ENCODE results near the gene SUGT1. TPM values are rescaled to one million over a fixed set of nuclear protein-coding genes. Genes with fewer than 3 reads are reported as not detected.
"Not testable (repeated sequence)": the region's sequence is repeated elsewhere in the genome, so short reads cannot be mapped to it uniquely, and the experiment has no call there.

Gene SUGT1
- polyA plus RNA-seq, 1 donor, result 36.3 TPM

DNA sequence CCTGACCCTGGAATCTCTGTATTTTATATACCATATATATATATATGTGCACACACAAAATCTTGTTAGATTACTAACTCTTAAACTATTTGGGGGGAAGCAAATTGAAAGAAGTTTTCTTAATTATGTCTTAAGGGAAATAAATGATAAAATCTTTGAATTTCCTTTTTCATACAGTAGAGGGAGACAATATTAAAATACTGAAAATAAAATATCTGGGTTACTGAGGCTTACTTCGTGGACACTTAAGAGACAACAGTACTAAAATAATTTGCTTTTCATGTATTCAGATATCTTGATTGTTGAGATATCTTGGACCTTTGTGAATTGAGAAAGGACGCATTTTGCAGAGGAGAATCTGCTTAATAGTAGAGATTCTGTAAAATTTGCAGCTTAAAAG lies 17.0 kb downstream of the SUGT1 start:
- DNase-seq (ENCODE audit: low read depth), result no peak

DNA sequence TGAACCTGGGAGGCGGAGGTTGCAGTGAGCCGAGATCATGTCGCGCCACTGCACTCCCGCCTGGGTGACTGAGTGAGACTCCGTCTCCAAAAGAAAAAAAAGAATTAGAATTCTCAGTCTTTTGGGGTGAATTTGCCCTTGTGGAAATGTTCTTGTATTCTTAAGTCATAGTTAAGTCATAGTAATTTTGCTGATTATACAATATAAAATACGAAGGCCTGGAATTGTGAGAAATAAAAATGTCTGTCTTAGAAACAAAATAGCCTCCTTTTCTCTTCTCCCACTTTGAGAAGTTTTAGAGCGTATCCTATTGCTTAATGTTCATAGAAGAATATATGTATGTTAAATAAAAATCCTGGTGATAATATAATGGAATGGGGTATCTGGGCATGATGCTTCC lies 18.1 kb downstream of the SUGT1 start:
- no peak for DNase-seq (ENCODE audit: low read depth)

DNA sequence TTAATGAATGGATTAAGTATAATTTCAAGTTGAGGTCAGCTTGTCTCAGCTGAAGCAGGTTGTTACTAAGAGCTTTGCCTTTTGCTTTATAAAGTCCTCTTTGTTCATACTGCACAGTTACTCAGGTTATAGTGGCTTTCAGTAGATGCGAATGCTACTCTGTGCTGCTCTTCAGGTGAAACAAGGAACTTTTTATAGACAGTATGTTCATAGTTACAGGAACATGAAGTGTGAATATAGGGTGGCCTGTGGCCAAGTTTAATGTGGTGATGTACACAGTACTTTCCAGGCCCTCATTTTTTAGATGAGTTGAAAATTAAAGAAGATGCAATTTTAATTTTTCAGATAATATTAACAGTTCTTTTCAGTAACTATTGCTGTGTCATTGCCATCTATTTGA lies 20.8 kb downstream of the SUGT1 start:
- no peak for DNase-seq (ENCODE audit: low read depth)

GRCh38 chr13:52677823-52678222 lies 25.2 kb downstream of the SUGT1 start:
- DNase-seq (ENCODE audit: low read depth), result no peak

- not testable (repeated sequence) for DNase-seq (ENCODE audit: low read depth)
Observed at GRCh38 chr13:52685806-52686205, 33.2 kb downstream of the SUGT1 start.

DNA sequence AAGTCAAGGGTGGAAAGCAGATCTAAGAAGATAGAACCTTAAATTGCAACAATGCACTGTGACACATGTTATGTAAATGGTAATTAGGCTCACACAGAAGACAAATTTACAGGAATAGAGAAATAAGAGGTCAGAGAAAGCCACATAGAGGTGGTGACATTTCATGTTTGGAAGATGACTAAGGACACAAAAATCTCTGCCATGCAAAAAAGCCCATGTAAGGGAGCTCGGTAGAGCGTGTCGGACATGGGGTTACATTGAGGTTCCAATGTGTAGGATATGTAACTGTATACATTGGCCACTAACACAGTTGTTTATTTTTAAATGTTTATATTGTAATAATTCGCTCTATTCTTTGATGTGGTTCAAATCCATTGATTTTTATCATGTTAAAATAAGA lies 33.7 kb downstream of the SUGT1 start:
- no peak for DNase-seq (ENCODE audit: low read depth)

DNA sequence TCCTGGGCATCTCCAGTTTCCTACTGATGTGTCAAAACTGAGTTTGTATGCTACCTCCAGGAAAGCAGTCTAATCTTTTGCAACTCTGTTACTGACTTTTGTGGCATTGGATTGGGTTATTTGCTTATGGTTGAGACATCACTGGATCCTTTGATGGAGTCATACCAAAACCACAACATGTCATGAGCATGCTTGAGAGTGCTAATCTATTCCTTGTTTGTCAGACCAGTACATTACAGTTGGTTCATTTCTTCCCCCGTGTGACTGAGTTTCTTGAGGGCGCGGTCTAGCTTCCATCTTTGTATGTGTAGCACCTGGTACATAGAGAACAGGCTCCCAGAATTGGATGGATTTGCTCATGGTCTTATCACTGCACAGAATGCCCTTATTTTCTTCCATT lies 43.2 kb downstream of the SUGT1 start:
- DNase-seq (ENCODE audit: low read depth), result no peak

DNA sequence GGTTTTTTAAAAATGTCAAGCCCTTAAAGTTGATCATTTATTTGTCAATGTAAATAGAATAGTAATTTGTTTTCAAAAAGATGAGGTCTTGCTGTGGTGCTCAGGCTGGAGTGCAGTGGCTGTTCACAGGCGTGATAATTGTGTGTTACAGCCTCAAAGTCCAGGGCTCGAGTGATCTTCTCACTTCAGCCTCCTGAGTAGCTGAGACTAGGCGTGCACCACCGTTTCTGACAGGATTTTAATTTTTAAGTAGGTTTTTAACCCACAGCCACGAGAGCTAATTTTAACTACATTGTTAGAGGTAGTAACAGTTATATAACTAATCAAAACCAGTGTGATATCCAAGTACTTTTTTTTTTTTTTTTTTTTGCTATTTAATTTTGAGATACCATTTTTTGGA lies 43.9 kb downstream of the SUGT1 start:
- no peak for DNase-seq (ENCODE audit: low read depth)

GRCh38 chr13:52701728-52702465 lies 49.3 kb downstream of the SUGT1 start:
- DNase-seq (ENCODE audit: low read depth), result no peak

GRCh38 chr13:52703482-52703881 lies 50.8 kb downstream of the SUGT1 start:
- no peak for DNase-seq (ENCODE audit: low read depth)

GRCh38 chr13:52706081-52706480 lies 53.4 kb downstream of the SUGT1 start:
- no peak for DNase-seq (ENCODE audit: low read depth)

- no peak for DNase-seq (ENCODE audit: low read depth)
Observed at GRCh38 chr13:52707375-52707774, 54.7 kb downstream of the SUGT1 start.

DNA sequence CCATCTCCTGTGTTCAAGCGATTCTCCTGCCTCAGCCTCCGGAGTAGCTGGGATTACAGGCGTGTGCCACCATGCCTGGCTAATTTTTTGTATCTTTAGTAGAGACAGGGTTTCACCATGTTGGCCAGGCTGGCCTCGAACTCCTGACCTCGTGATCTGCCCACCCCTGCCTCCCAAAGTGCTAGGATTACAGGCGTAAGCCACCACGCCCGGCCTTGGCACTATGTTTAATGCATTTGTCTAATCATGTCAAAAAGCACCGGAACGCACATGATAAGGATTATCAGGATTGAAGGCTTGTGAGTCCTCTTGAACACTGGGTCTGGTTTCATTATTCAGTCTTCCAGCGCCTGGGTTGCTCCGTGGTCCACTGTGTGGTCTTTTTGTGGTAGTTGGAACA lies 55.6 kb downstream of the SUGT1 start:
- DNase-seq (ENCODE audit: low read depth), result not testable (repeated sequence)

DNA sequence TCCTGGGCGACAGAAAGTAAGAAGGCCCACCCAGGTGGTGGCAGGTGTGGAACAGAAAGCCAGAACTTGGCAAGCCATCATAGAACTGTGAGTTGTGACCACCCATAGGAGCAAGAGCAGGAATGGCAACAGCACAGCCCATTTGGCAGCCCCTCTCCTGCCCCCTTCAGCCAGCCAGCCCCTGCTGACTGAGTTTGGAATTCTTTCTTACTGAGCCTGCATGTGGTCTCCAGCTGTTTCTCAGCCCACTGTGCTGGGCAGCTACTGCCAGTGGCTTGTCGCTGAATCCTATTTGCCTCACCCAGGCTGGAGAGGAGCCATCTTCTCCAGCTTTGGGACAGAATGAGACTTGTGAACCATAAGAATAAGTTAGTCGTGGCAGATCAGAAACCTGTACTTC lies 58.6 kb downstream of the SUGT1 start:
- no peak for DNase-seq (ENCODE audit: low read depth)

- DNase-seq (ENCODE audit: low read depth), result no peak
Observed at GRCh38 chr13:52712385-52712784, 59.7 kb downstream of the SUGT1 start.

GRCh38 chr13:52713894-52714293 lies 61.3 kb downstream of the SUGT1 start:
- DNase-seq (ENCODE audit: low read depth), result peak; percentile 16

DNA sequence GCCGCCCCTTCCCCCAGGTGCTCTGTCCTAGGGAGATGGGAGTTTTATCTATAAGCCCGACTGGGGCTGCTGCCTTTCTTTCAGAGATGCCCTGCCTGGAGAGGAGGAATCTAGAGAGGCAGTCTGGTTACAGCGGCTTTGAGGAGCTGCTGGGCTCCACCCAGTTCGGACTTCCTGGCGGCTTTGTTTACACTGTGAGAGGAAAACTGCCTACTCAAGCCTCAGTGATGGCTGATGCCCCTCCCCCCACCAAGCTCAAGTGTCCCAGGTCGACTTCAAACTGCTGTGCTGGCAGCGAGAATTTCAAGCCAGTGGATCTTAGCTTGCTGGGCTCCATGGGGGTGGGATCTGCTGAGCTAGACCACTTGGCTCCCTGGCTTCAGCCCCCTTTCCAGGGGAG lies 68.3 kb downstream of the SUGT1 start:
- DNase-seq (ENCODE audit: low read depth), result not testable (repeated sequence)

DNA sequence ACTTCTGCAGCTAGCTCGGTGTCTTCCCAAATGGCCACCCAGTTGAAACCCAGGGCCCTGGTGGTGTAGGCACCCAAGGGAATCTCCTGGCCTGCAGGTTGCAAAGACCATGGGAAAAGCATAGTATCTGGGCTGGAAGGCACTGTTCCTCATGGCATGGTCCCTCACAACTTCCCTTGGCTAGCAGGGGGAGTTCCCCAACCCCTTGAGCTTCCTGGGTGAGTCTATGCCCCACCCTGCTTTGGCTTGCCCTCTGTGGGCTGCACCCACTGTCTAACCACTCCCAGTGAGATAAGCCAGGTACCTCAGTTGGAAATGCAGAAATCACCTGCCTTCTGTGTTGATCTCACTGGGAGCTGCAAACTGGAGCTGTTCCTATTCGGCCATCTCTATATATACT lies 68.7 kb downstream of the SUGT1 start:
- DNase-seq (ENCODE audit: low read depth), result not testable (repeated sequence)

DNA sequence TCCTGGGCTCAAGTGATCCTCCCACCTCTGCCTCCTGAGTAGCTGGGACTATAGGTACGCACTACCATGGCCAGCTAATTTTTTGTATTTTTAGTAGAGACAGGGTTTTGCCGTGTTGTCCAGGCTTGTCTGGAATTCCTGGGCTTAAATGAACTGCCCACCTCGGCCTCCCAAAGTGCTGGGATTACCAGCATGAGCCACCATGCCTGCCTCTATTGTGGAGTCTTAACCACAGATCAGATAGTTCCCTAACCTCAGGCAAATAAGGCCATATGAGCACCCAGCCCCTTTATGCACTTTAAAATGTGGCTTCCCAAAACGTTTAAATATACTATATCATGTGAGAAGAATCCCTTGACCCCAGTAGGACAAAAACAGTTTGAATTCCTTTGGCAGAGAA lies 70.5 kb downstream of the SUGT1 start:
- DNase-seq (ENCODE audit: low read depth), result no peak

DNA sequence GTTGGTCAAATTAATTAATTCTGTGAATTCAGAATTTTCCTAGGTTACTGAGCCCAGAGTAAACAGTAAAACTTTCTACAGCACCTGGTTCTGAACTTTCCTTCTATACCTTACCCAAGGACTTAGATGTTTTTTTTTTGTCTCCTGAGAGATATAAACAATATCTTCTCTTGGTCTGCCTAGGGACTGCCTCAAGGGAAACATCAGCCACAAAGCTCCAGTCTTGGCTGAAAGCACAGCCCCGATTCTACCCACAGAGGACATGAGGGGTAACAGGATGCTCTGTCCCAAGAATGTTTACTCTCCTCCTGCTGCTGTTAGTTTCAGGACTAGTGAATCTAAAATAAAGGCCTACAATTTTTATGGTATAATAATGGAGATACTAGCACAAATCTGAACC lies 72.7 kb downstream of the SUGT1 start:
- no peak for DNase-seq (ENCODE audit: low read depth)

DNA sequence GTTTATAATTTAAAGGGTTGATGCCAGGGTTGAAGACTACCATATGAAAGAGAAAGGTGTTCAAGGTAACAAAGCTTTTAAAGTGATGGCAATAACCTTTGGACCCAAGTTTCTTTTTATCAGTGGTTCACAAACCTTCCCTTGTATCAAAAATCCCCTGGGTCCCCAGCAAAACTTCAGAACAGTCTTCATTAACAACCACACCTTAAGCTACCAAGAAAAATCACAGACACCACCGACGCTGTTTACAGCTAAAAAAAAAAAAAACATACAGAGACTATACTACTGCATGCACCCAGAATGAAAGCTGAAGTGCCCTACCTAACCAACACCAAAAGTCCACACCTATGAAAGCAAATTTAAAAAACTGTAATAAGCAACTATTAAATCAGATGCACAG lies 73.6 kb downstream of the SUGT1 start:
- no peak for DNase-seq (ENCODE audit: low read depth)

DNA sequence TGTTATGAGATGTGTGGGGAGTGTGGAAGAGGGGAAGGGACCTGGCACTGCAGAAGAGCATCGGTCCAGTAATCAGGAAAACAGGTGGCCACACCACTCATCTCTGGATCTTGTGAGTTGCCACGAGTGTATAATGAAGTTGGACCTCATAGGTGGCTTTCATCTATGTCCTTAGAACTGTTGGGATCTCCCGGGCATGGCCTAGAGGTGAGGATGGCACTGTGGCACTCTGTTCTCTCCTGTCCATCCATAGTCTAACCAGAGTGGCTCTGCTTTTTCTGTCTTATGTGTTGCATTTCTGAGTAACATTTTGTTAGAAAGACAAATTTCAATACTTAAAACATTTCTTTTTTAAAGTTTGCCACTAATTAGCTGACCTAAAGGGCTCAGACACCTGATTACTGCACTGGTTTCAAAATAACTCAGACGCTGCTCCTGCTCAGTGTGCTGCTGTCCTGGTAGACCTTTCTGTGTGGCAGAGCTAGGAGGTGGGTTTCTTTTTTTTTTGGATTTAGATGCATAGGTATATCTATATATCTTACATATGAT lies 81.5 kb downstream of the SUGT1 start:
- no peak for DNase-seq (ENCODE audit: low read depth)

GRCh38 chr13:52736891-52737290 lies 84.3 kb downstream of the SUGT1 start:
- no peak for DNase-seq (ENCODE audit: low read depth)

DNA sequence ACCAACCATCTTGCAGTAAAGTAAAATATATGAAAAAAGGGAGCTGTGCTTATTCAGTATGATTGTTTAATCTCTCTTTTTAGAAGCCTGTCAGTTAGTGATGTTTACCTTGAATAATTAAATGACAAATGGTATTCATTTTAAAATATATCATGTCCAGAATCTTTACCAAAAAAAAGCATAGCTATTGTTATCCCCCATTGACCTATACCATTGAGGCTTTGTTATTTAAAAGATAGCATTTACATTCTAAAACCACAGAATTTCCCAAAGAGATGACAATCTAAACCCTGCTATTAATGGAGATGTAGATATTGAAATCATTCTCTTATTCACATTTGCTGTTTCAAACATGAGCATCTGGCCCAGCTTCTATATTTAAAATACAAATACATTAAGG lies 84.8 kb downstream of the SUGT1 start:
- no peak for DNase-seq (ENCODE audit: low read depth)

All from forelimb muscle (tissue), 1 donor.